ENCODE results near the gene GRIN2C. TPM values are rescaled to one million over a fixed set of nuclear protein-coding genes. Genes with fewer than 3 reads are reported as not detected.

GRIN2C gene
- total RNA-seq, 1 experiment from 2014 or later = 5.2 TPM

GRCh38 chr17:74798239-74798707 is 61.4 kb downstream of the GRIN2C start:
- no peaks in the 10 kb centered on the region for H3K9me3 Mint-ChIP-seq (ENCODE audit: unreplicated experiment)
- H3K4me1 ChIP-seq = no peaks in the 10 kb centered on the region
- H3K36me3 Mint-ChIP-seq (ENCODE audit: insufficient read depth, unreplicated experiment) = peaks cover 9% of the 10 kb centered on the region
- no peak for TF ChIP-seq CTCF (IDR thresholded peaks at IDR 0.05; ENCODE audit: insufficient read depth in 1 of 2, low read depth in 1 of 2, low read length in 1 of 2, severe bottlenecking in 1 of 2, unreplicated experiment in 1 of 2)
- DNase-seq = no peak
- CTCF ChIA-PET = interaction anchor here (0.6 kb wide), 1 partner anchor 81 kb away, joined by 3 read pairs; no protein-coding TSS in a partner anchor
- H3K27ac Mint-ChIP-seq (ENCODE audit: unreplicated experiment) = no peak overlapping the region
- H3K4me3 Mint-ChIP-seq (ENCODE audit: unreplicated experiment) = no peak overlapping the region
- intact Hi-C loops (cut with micrococcal nuclease; ENCODE audit: unreplicated experiment) = no loop called here
- H3K27me3 ChIP-seq (replicated peaks; ENCODE audit: control insufficient read depth, insufficient read depth, low read length) = no peaks in the 10 kb centered on the region
- BruUV-seq (replicated peaks) = no TSS peak
- POLR2A ChIA-PET = no interaction called here
- H3K27me3 Mint-ChIP-seq (ENCODE audit: insufficient read depth, unreplicated experiment) = no peaks in the 10 kb centered on the region
- no peaks in the 10 kb centered on the region for H3K4me1 Mint-ChIP-seq (ENCODE audit: low read depth, unreplicated experiment)
- H3K36me3 ChIP-seq (ENCODE audit: control insufficient read depth, insufficient read depth, low read length) = peaks cover 1% of the 10 kb centered on the region; the same call in 1 of the 2 replicates
- no peaks in the 10 kb centered on the region for H3K9me3 ChIP-seq
- H3K4me3 ChIP-seq (ENCODE audit: low read depth, low read length) = no peak overlapping the region

GRCh38 chr17:74797824-74798223 is 61.9 kb downstream of the GRIN2C start:
- Mint-ChIP-seq H3K36me3 (ENCODE audit: insufficient read depth, unreplicated experiment) (peaks cover 9% of the 10 kb centered on the region), H3K27ac (ENCODE audit: unreplicated experiment) (no peak overlapping the region), H3K27me3 (ENCODE audit: insufficient read depth, unreplicated experiment) (no peaks in the 10 kb centered on the region), H3K4me3 (ENCODE audit: unreplicated experiment) (no peak overlapping the region), H3K9me3 (ENCODE audit: unreplicated experiment) (no peaks in the 10 kb centered on the region), H3K4me1 (ENCODE audit: low read depth, unreplicated experiment) (no peaks in the 10 kb centered on the region)
- no peaks in the 10 kb centered on the region for H3K27me3 ChIP-seq (replicated peaks; ENCODE audit: control insufficient read depth, insufficient read depth, low read length)
- intact Hi-C loops (cut with micrococcal nuclease; ENCODE audit: unreplicated experiment) = no loop called here
- H3K36me3 ChIP-seq (ENCODE audit: control insufficient read depth, insufficient read depth, low read length) = peaks cover 1% of the 10 kb centered on the region; the same call in 1 of the 2 replicates
- ChIA-PET POLR2A (no interaction called here), CTCF (interaction anchor here (0.5 kb wide), 1 partner anchor 547 kb away, joined by 3 read pairs; no protein-coding TSS in a partner anchor)
- H3K4me1 ChIP-seq = no peaks in the 10 kb centered on the region
- H3K4me3 ChIP-seq (ENCODE audit: low read depth, low read length) = no peak overlapping the region
- DNase-seq = no peak
- no TSS peak for BruUV-seq (replicated peaks)
- no peak for TF ChIP-seq CTCF (IDR thresholded peaks at IDR 0.05; ENCODE audit: insufficient read depth in 1 of 2, low read depth in 1 of 2, low read length in 1 of 2, severe bottlenecking in 1 of 2, unreplicated experiment in 1 of 2)
- H3K9me3 ChIP-seq = no peaks in the 10 kb centered on the region

GRCh38 chr17:74796866-74797265 is 62.8 kb downstream of the GRIN2C start:
- Histone ChIP-seq H3K36me3 (ENCODE audit: control insufficient read depth, insufficient read depth, low read length) (peaks cover 1% of the 10 kb centered on the region), H3K27me3 (replicated peaks; ENCODE audit: control insufficient read depth, insufficient read depth, low read length) (no peaks in the 10 kb centered on the region), H3K9me3 (no peaks in the 10 kb centered on the region), H3K4me1 (no peaks in the 10 kb centered on the region), H3K4me3 (ENCODE audit: low read depth, low read length) (no peak overlapping the region)
- intact Hi-C loops (cut with micrococcal nuclease; ENCODE audit: unreplicated experiment) = no loop called here
- Mint-ChIP-seq H3K27me3 (ENCODE audit: insufficient read depth, unreplicated experiment) (no peaks in the 10 kb centered on the region), H3K9me3 (ENCODE audit: unreplicated experiment) (no peaks in the 10 kb centered on the region), H3K27ac (ENCODE audit: unreplicated experiment) (no peak overlapping the region), H3K4me1 (ENCODE audit: low read depth, unreplicated experiment) (no peaks in the 10 kb centered on the region), H3K36me3 (ENCODE audit: insufficient read depth, unreplicated experiment) (peaks cover 9% of the 10 kb centered on the region), H3K4me3 (ENCODE audit: unreplicated experiment) (no peak overlapping the region)
- no peak for TF ChIP-seq CTCF (IDR thresholded peaks at IDR 0.05; ENCODE audit: insufficient read depth in 1 of 2, low read depth in 1 of 2, low read length in 1 of 2, severe bottlenecking in 1 of 2, unreplicated experiment in 1 of 2)
- BruUV-seq (replicated peaks) = no TSS peak
- ChIA-PET CTCF (interaction anchor here (0.9 kb wide), 1 partner anchor 75 kb away, joined by 3 read pairs; no protein-coding TSS in a partner anchor), POLR2A (no interaction called here)
- DNase-seq = no peak

All from Caco-2 (cell line).